CD1c-positive myeloid dendritic cell (primary cell): ENCODE data around the gene LAIR1.
"Not testable (repeated sequence)": the region's sequence is repeated elsewhere in the genome, so short reads cannot be mapped to it uniquely, and the experiment has no call there.

ENCODE experiments used
- DNase-seq: peaks from one replicate; pipeline ENCODE4 v3.0.0-alpha.2; 2016; ENCODE audit errors: extremely low spot score

The LAIR1 gene

GRCh38 chr19:54376610-54377285 is 12.0 kb upstream of the LAIR1 start:
- no peak for DNase-seq

- peak; percentile 59 for DNase-seq
Observed at GRCh38 chr19:54375181-54375938, 10.6 kb upstream of the LAIR1 start.

GRCh38 chr19:54373781-54374631 is 9.3 kb upstream of the LAIR1 start:
- peak; percentile 83 for DNase-seq

- DNase-seq = not testable (repeated sequence)
Observed at GRCh38 chr19:54371453-54371852, 6.7 kb upstream of the LAIR1 start.

- peak; percentile 38 for DNase-seq
Observed at GRCh38 chr19:54370434-54370796, 5.7 kb upstream of the LAIR1 start.

GRCh38 chr19:54369688-54370433 is 5.1 kb upstream of the LAIR1 start:
- DNase-seq = peak; percentile 54

- DNase-seq = peak; percentile 21
Observed at GRCh38 chr19:54369082-54369687, 4.5 kb upstream of the LAIR1 start.

- no peak for DNase-seq
Observed at GRCh38 chr19:54366811-54367210, 2.1 kb upstream of the LAIR1 start.

GRCh38 chr19:54365798-54366197 is 1.1 kb upstream of the LAIR1 start:
- peak; percentile 28 for DNase-seq

- DNase-seq = not testable (repeated sequence)
Observed at GRCh38 chr19:54361680-54362422, 2.9 kb downstream of the LAIR1 start.

- DNase-seq = not testable (repeated sequence)
Observed at GRCh38 chr19:54359149-54359820, 5.4 kb downstream of the LAIR1 start.

GRCh38 chr19:54357381-54357780 is 7.3 kb downstream of the LAIR1 start:
- DNase-seq = no peak

GRCh38 chr19:54356444-54357056 is 8.2 kb downstream of the LAIR1 start:
- DNase-seq = no peak

- DNase-seq = no peak
Observed at GRCh38 chr19:54355675-54356074, 9.1 kb downstream of the LAIR1 start.

- no peak for DNase-seq
Observed at GRCh38 chr19:54354761-54355160, 10.0 kb downstream of the LAIR1 start.

GRCh38 chr19:54352546-54352945 is 12.2 kb downstream of the LAIR1 start:
- no peak for DNase-seq

- DNase-seq = no peak
Observed at GRCh38 chr19:54352041-54352440, 12.7 kb downstream of the LAIR1 start.

- no peak for DNase-seq
Observed at GRCh38 chr19:54351474-54351873, 13.3 kb downstream of the LAIR1 start.

- peak; percentile 91 for DNase-seq
Observed at GRCh38 chr19:54345938-54346386, 18.8 kb downstream of the LAIR1 start.
